ENCODE measurements around the gene HTRA1.
A peak's percentile ranks its signal among the peaks of the same experiment; 100 is the strongest.

The HTRA1 gene

GRCh38 chr10:122422266-122422989 lies 38.9 kb upstream of the HTRA1 start:
- no peak overlapping the region for H2BK120ac ChIP-seq (ENCODE audit: insufficient read depth, low read length, poor library complexity)
- H3K4ac ChIP-seq (ENCODE audit: low read depth, low read length), result no peak overlapping the region
- no peak overlapping the region for H3K18ac ChIP-seq (ENCODE audit: low read length)
- H3K4me3 ChIP-seq (ENCODE audit: low read depth, low read length), result no peak overlapping the region
- H2AFZ ChIP-seq (ENCODE audit: insufficient read depth, low read length, poor library complexity), result no peak overlapping the region
- WGBS (ENCODE audit: extremely low coverage, insufficient coverage, insufficient read length), result no CpG with 5 or more reads among the region's 5 CpGs
- H3K14ac ChIP-seq (ENCODE audit: low read length), result no peak overlapping the region
- no peaks in the 10 kb centered on the region for H3K4me1 ChIP-seq (ENCODE audit: control insufficient read depth in 1 of 2, insufficient read depth in 2 of 2, low read length in 2 of 2)
- H3K9me3 ChIP-seq (ENCODE audit: insufficient read depth, low read depth, low read length), result no peaks in the 10 kb centered on the region
- H3K23ac ChIP-seq (ENCODE audit: low read length), result no peak overlapping the region
- no peak overlapping the region for H2BK5ac ChIP-seq (ENCODE audit: low read depth, low read length, poor library complexity)
- H3K79me2 ChIP-seq (ENCODE audit: control insufficient read depth, insufficient read depth, low read length, poor library complexity), result no peaks in the 10 kb centered on the region
- no peak overlapping the region for H2AK5ac ChIP-seq (ENCODE audit: low read length)
- H4K12ac ChIP-seq (ENCODE audit: low read depth, low read length), result no peak overlapping the region
- H3K4me2 ChIP-seq (ENCODE audit: low read length), result no peak overlapping the region
- no peak overlapping the region for H4K91ac ChIP-seq (ENCODE audit: low read depth, low read length)
- H3K27ac ChIP-seq (ENCODE audit: low read depth, low read length), result no peak overlapping the region
- H3K27me3 ChIP-seq (ENCODE audit: insufficient read depth, low read length), result no peaks in the 10 kb centered on the region
- H4K8ac ChIP-seq (ENCODE audit: low read depth, low read length), result no peak overlapping the region
- no peak overlapping the region for H2BK12ac ChIP-seq (ENCODE audit: low read length)
- H3K79me1 ChIP-seq (ENCODE audit: low read length), result no peaks in the 10 kb centered on the region
- peaks cover 4 to 5% of the 10 kb centered on the region in 2 experiments for H3K36me3 ChIP-seq (ENCODE audit: control insufficient read depth in 1 of 2, insufficient read depth in 2 of 2, low read length in 2 of 2)
- H3K9ac ChIP-seq (ENCODE audit: low read length), result no peak overlapping the region
- peak; percentile 34 to 94 for DNase-seq

GRCh38 chr10:122424059-122424458 lies 37.3 kb upstream of the HTRA1 start:
- Histone ChIP-seq H3K23ac (ENCODE audit: low read length) (no peak overlapping the region), H2BK120ac (ENCODE audit: insufficient read depth, low read length, poor library complexity) (no peak overlapping the region), H3K14ac (ENCODE audit: low read length) (no peak overlapping the region), H3K27ac (ENCODE audit: low read depth, low read length) (no peak overlapping the region), H2BK12ac (ENCODE audit: low read length) (no peak overlapping the region), H3K4me2 (ENCODE audit: low read length) (no peak overlapping the region), H4K12ac (ENCODE audit: low read depth, low read length) (no peak overlapping the region), H3K4ac (ENCODE audit: low read depth, low read length) (no peak overlapping the region), H3K9ac (ENCODE audit: low read length) (no peak overlapping the region), H3K4me1 (ENCODE audit: control insufficient read depth in 1 of 2, insufficient read depth in 2 of 2, low read length in 2 of 2) (no peaks in the 10 kb centered on the region), H3K9me3 (ENCODE audit: insufficient read depth, low read depth, low read length) (no peaks in the 10 kb centered on the region), H2AFZ (ENCODE audit: insufficient read depth, low read length, poor library complexity) (no peak overlapping the region), H3K79me1 (ENCODE audit: low read length) (no peaks in the 10 kb centered on the region), H2BK5ac (ENCODE audit: low read depth, low read length, poor library complexity) (no peak overlapping the region), H2AK5ac (ENCODE audit: low read length) (no peak overlapping the region), H3K18ac (ENCODE audit: low read length) (no peak overlapping the region), H3K79me2 (ENCODE audit: control insufficient read depth, insufficient read depth, low read length, poor library complexity) (no peaks in the 10 kb centered on the region), H4K8ac (ENCODE audit: low read depth, low read length) (no peak overlapping the region), H3K4me3 (ENCODE audit: low read depth, low read length) (no peak overlapping the region), H4K91ac (ENCODE audit: low read depth, low read length) (no peak overlapping the region), H3K27me3 (ENCODE audit: insufficient read depth, low read length) (no peaks in the 10 kb centered on the region), H3K36me3 (ENCODE audit: control insufficient read depth in 1 of 2, insufficient read depth in 2 of 2, low read length in 2 of 2) (peaks cover 6 to 9% of the 10 kb centered on the region in 2 experiments)
- no peak for DNase-seq
- WGBS (ENCODE audit: extremely low coverage, insufficient coverage, insufficient read length), result no CpG with 5 or more reads among the region's 2 CpGs

GRCh38 chr10:122426829-122427228 lies 34.5 kb upstream of the HTRA1 start:
- Histone ChIP-seq H3K18ac (ENCODE audit: low read length) (no peak overlapping the region), H3K9me3 (ENCODE audit: insufficient read depth, low read depth, low read length) (no peaks in the 10 kb centered on the region), H3K27me3 (ENCODE audit: insufficient read depth, low read length) (no peaks in the 10 kb centered on the region), H3K14ac (ENCODE audit: low read length) (no peak overlapping the region), H4K8ac (ENCODE audit: low read depth, low read length) (no peak overlapping the region), H2BK12ac (ENCODE audit: low read length) (no peak overlapping the region), H2BK5ac (ENCODE audit: low read depth, low read length, poor library complexity) (no peak overlapping the region), H3K4me1 (ENCODE audit: control insufficient read depth in 1 of 2, insufficient read depth in 2 of 2, low read length in 2 of 2) (no peaks in the 10 kb centered on the region), H4K12ac (ENCODE audit: low read depth, low read length) (no peak overlapping the region), H3K36me3 (ENCODE audit: control insufficient read depth in 1 of 2, insufficient read depth in 2 of 2, low read length in 2 of 2) (peaks cover 8 to 10% of the 10 kb centered on the region in 2 experiments), H3K4me2 (ENCODE audit: low read length) (no peak overlapping the region), H3K79me1 (ENCODE audit: low read length) (no peaks in the 10 kb centered on the region), H3K4ac (ENCODE audit: low read depth, low read length) (no peak overlapping the region), H3K4me3 (ENCODE audit: low read depth, low read length) (no peak overlapping the region), H2AFZ (ENCODE audit: insufficient read depth, low read length, poor library complexity) (no peak overlapping the region), H4K91ac (ENCODE audit: low read depth, low read length) (no peak overlapping the region), H3K9ac (ENCODE audit: low read length) (no peak overlapping the region), H3K27ac (ENCODE audit: low read depth, low read length) (no peak overlapping the region), H3K79me2 (ENCODE audit: control insufficient read depth, insufficient read depth, low read length, poor library complexity) (no peaks in the 10 kb centered on the region), H2AK5ac (ENCODE audit: low read length) (no peak overlapping the region), H3K23ac (ENCODE audit: low read length) (no peak overlapping the region), H2BK120ac (ENCODE audit: insufficient read depth, low read length, poor library complexity) (no peak overlapping the region)
- no CpG with 5 or more reads among the region's 6 CpGs for WGBS (ENCODE audit: extremely low coverage, insufficient coverage, insufficient read length)
- no peak for DNase-seq

GRCh38 chr10:122427280-122427679 lies 34.1 kb upstream of the HTRA1 start:
- Histone ChIP-seq H2AFZ (ENCODE audit: insufficient read depth, low read length, poor library complexity) (no peak overlapping the region), H4K8ac (ENCODE audit: low read depth, low read length) (no peak overlapping the region), H3K18ac (ENCODE audit: low read length) (no peak overlapping the region), H2BK5ac (ENCODE audit: low read depth, low read length, poor library complexity) (no peak overlapping the region), H2BK12ac (ENCODE audit: low read length) (no peak overlapping the region), H3K27me3 (ENCODE audit: insufficient read depth, low read length) (no peaks in the 10 kb centered on the region), H3K14ac (ENCODE audit: low read length) (no peak overlapping the region), H2AK5ac (ENCODE audit: low read length) (no peak overlapping the region), H4K91ac (ENCODE audit: low read depth, low read length) (no peak overlapping the region), H3K79me1 (ENCODE audit: low read length) (no peaks in the 10 kb centered on the region), H3K23ac (ENCODE audit: low read length) (no peak overlapping the region), H2BK120ac (ENCODE audit: insufficient read depth, low read length, poor library complexity) (no peak overlapping the region), H3K4ac (ENCODE audit: low read depth, low read length) (no peak overlapping the region), H3K9ac (ENCODE audit: low read length) (no peak overlapping the region), H3K36me3 (ENCODE audit: control insufficient read depth in 1 of 2, insufficient read depth in 2 of 2, low read length in 2 of 2) (peaks cover 8 to 10% of the 10 kb centered on the region in 2 experiments), H3K79me2 (ENCODE audit: control insufficient read depth, insufficient read depth, low read length, poor library complexity) (no peaks in the 10 kb centered on the region), H3K4me3 (ENCODE audit: low read depth, low read length) (no peak overlapping the region), H3K27ac (ENCODE audit: low read depth, low read length) (no peak overlapping the region), H3K4me1 (ENCODE audit: control insufficient read depth in 1 of 2, insufficient read depth in 2 of 2, low read length in 2 of 2) (no peaks in the 10 kb centered on the region), H3K4me2 (ENCODE audit: low read length) (no peak overlapping the region), H4K12ac (ENCODE audit: low read depth, low read length) (no peak overlapping the region), H3K9me3 (ENCODE audit: insufficient read depth, low read depth, low read length) (no peaks in the 10 kb centered on the region)
- no peak for DNase-seq
- no CpG with 5 or more reads among the region's 2 CpGs for WGBS (ENCODE audit: extremely low coverage, insufficient coverage, insufficient read length)

Measured in trophoblast cell (in vitro differentiated cells and primary cell).